H1 (cell line): ENCODE results near the gene NETO2. TPM values are rescaled to one million over a fixed set of nuclear protein-coding genes. Genes with fewer than 3 reads are reported as not detected.

Source experiments
- CTCF ChIA-PET: fragments of 300-600 bp; sonication (Branson Sonifier 250); formaldehyde crosslinking; loops from one replicate; lab custom pipeline; 2021; ENCODE audit not compliant: partially characterized antibody; lab: Charles Lee
- POLR2A ChIA-PET: fragments of 300-600 bp; sonication (Branson Sonifier 250); formaldehyde crosslinking; loops from one replicate; lab custom pipeline; 2021; ENCODE audit warnings: inconsistent platforms; ENCODE audit not compliant: partially characterized antibody; lab: Charles Lee
- DNase-seq, 2 experiments: peaks; one replicate each; pipeline versions ENCODE4 v3.0.0 to v3.0.0-alpha.2; 2010 to 2022; ENCODE audit warnings: low spot score in 2 of 2, low read depth in 1 of 2, mixed read lengths in 1 of 2
- FAIRE-seq: peaks from 2 replicates; lab custom pipeline; 2011; peaks lifted over from hg19 to GRCh38; lab: Jason Lieb, UNC
- H2AFZ ChIP-seq: 2 replicates; pipeline ENCODE4 v1.8.1; 2012; ENCODE audit warnings: low read length, inconsistent platforms
- H2AK5ac ChIP-seq: 2 replicates; pipeline ENCODE4 v1.6.1; 2013; ENCODE audit warnings: low read depth, low read length
- H2BK120ac ChIP-seq: replicated peaks from 2 replicates; pipeline ENCODE3; 2013; ENCODE audit warnings: low read depth, low read length, inconsistent platforms
- H2BK12ac ChIP-seq: 2 replicates; pipeline ENCODE4 v1.6.1; 2013; ENCODE audit warnings: low read depth, low read length
- H2BK15ac ChIP-seq: 2 replicates; pipeline ENCODE4 v1.6.1; 2013; ENCODE audit warnings: low read length
- H2BK20ac ChIP-seq: 2 replicates; pipeline ENCODE4 v1.6.1; 2013; ENCODE audit warnings: low read length
- H2BK5ac ChIP-seq: 2 replicates; pipeline ENCODE4 v1.6.1; 2013; ENCODE audit warnings: low read depth, low read length
- H3K14ac ChIP-seq: 2 replicates; pipeline ENCODE4 v1.6.1; 2013; ENCODE audit warnings: inconsistent platforms; ENCODE audit not compliant: insufficient read length
- H3K18ac ChIP-seq: 2 replicates; pipeline ENCODE4 v1.6.1; 2013; ENCODE audit warnings: low read length; ENCODE audit errors: extremely low read depth
- H3K23ac ChIP-seq: 2 replicates; pipeline ENCODE4 v1.6.1; 2013; ENCODE audit warnings: inconsistent platforms; ENCODE audit not compliant: insufficient read length
- H3K23me2 ChIP-seq: 2 replicates; pipeline ENCODE4 v1.6.1; 2013; ENCODE audit warnings: low read depth, low read length
- H3K27ac ChIP-seq: 2 replicates; pipeline ENCODE4 v1.6.1; 2011; ENCODE audit warnings: low read depth, low read length, inconsistent platforms
- H3K27me3 ChIP-seq, 4 experiments: replicated peaks in 1 of 4; 1 replicate in 1 of 4; 2 replicates in 3 of 4; pipeline versions ENCODE4 v1.6.1 to v1.8.1; 2011 to 2013; ENCODE audit warnings: low read length in 3 of 4, mild to moderate bottlenecking in 3 of 4, inconsistent platforms in 2 of 4, mixed read lengths in 2 of 4, moderate library complexity in 1 of 4; ENCODE audit not compliant: control insufficient read depth in 3 of 4, insufficient read depth in 3 of 4; ENCODE audit errors: extremely low read depth in 1 of 4
- H3K36me3 ChIP-seq, 4 experiments: 2 replicates each; pipeline versions ENCODE4 v1.6.1 to v1.8.1; 2011 to 2013; ENCODE audit warnings: mild to moderate bottlenecking in 4 of 4, low read length in 3 of 4, moderate library complexity in 2 of 4, control low read depth in 1 of 4, inconsistent platforms in 1 of 4; ENCODE audit not compliant: insufficient read depth in 4 of 4, control insufficient read depth in 2 of 4
- H3K4ac ChIP-seq: replicated peaks from 2 replicates; pipeline ENCODE3; 2013; ENCODE audit warnings: low read length, low read depth, mixed read lengths, inconsistent platforms; ENCODE audit not compliant: insufficient read length
- H3K4me1 ChIP-seq, 4 experiments: replicated peaks in 1 of 4; 1 replicate in 1 of 4; 2 replicates in 3 of 4; pipeline versions ENCODE4 v1.6.1 to v1.8.1; 2011 to 2013; ENCODE audit warnings: low read length in 3 of 4, inconsistent platforms in 2 of 4, mixed read lengths in 1 of 4; ENCODE audit not compliant: insufficient read depth in 4 of 4, control insufficient read depth in 3 of 4
- H3K4me2 ChIP-seq, 2 experiments: 2 replicates each; pipeline versions ENCODE4 v1.6.1 to v1.8.1; 2011 to 2013; ENCODE audit warnings: low read depth in 2 of 2, low read length in 2 of 2, control low read depth in 1 of 2, inconsistent platforms in 1 of 2, mild to moderate bottlenecking in 1 of 2; ENCODE audit not compliant: insufficient read depth in 1 of 2
- H3K4me3 ChIP-seq, 4 experiments: fragments of 200-600, 300-600 bp in 1 of 4; sonication (generic), shearing (Covaris generic), sonication (Bioruptor Twin) in 1 of 4; 2 replicates each; pipeline versions ENCODE4 v1.5.1 to v1.8.1; 2011 to 2016; ENCODE audit warnings: low read length in 4 of 4, low read depth in 3 of 4, control low read depth in 2 of 4, inconsistent platforms in 2 of 4, mild to moderate bottlenecking in 2 of 4, mixed read lengths in 1 of 4, moderate library complexity in 1 of 4; ENCODE audit not compliant: insufficient read depth in 2 of 4; ENCODE audit errors: extremely low read depth in 1 of 4
- H3K56ac ChIP-seq: replicated peaks from 2 replicates; pipeline ENCODE3; 2013; ENCODE audit warnings: low read depth, mild to moderate bottlenecking, mixed read lengths, low read length, inconsistent platforms; ENCODE audit not compliant: insufficient read length
- H3K79me1 ChIP-seq: 2 replicates; pipeline ENCODE4 v1.6.1; 2013; ENCODE audit warnings: low read depth, low read length, control low read depth
- H3K79me2 ChIP-seq, 2 experiments: 2 replicates each; pipeline versions ENCODE4 v1.6.1 to v1.8.1; 2012 to 2013; ENCODE audit warnings: low read length in 2 of 2, mild to moderate bottlenecking in 2 of 2, inconsistent platforms in 1 of 2; ENCODE audit not compliant: insufficient read depth in 2 of 2, control insufficient read depth in 1 of 2
- H3K9ac ChIP-seq, 4 experiments: replicated peaks in 1 of 4; 1 replicate in 1 of 4; 2 replicates in 3 of 4; pipeline versions ENCODE4 v1.6.1 to v1.8.1; 2011 to 2013; ENCODE audit warnings: low read depth in 3 of 4, low read length in 3 of 4, control low read depth in 2 of 4, mild to moderate bottlenecking in 2 of 4, moderate library complexity in 2 of 4, inconsistent platforms in 1 of 4; ENCODE audit errors: extremely low read depth in 1 of 4
- H3K9me3 ChIP-seq, 2 experiments: 2 replicates each; pipeline versions ENCODE4 v1.6.1 to v1.8.1; 2012 to 2013; ENCODE audit warnings: mild to moderate bottlenecking in 2 of 2, moderate library complexity in 2 of 2, control low read depth in 1 of 2, inconsistent platforms in 1 of 2, low read depth in 1 of 2, low read length in 1 of 2, mixed read lengths in 1 of 2; ENCODE audit not compliant: insufficient read depth in 2 of 2
- H4K20me1 ChIP-seq, 2 experiments: replicated peaks in 1 of 2; 2 replicates each; pipeline versions ENCODE3 to v1.8.1; 2011 to 2013; ENCODE audit warnings: inconsistent platforms in 2 of 2, low read length in 2 of 2, mild to moderate bottlenecking in 1 of 2; ENCODE audit not compliant: insufficient read depth in 2 of 2, control insufficient read depth in 1 of 2
- H4K5ac ChIP-seq: 2 replicates; pipeline ENCODE4 v1.6.1; 2013; ENCODE audit warnings: low read length, low read depth, mixed read lengths, inconsistent platforms; ENCODE audit not compliant: insufficient read length
- H4K8ac ChIP-seq: 2 replicates; pipeline ENCODE4 v1.8.0; 2013; ENCODE audit warnings: mild to moderate bottlenecking, moderate library complexity, low read length, inconsistent platforms; ENCODE audit not compliant: insufficient read depth; ENCODE audit errors: extremely low read depth
- H4K91ac ChIP-seq: replicated peaks from 2 replicates; pipeline ENCODE3; 2013; ENCODE audit warnings: low read length, mixed read lengths, inconsistent platforms; ENCODE audit not compliant: insufficient read length
- ASH2L ChIP-seq: fragments of 200-600, 300-600 bp; sonication (generic); IDR thresholded peaks from one replicate; pipeline ENCODE4 v1.7.1; 2017; ENCODE audit warnings: low read length
- BRCA1 ChIP-seq: IDR thresholded peaks from 2 replicates; pipeline ENCODE4 v1.6.1; 2012; ENCODE audit warnings: low read depth, low read length, improper control_type of control experiment
- EGR1 ChIP-seq: IDR thresholded peaks from 2 replicates; pipeline ENCODE4 v1.6.1; 2011; ENCODE audit warnings: low read depth, low read length, borderline replicate concordance
- EZH2 ChIP-seq: fragments of 200-600 bp; sonication (generic); IDR thresholded peaks from 2 replicates; pipeline ENCODE4 v1.7.1; 2012; ENCODE audit warnings: low read depth, mild to moderate bottlenecking, moderate library complexity, low read length, inconsistent platforms; ENCODE audit not compliant: severe bottlenecking
- GTF2F1 ChIP-seq: IDR thresholded peaks from 2 replicates; pipeline ENCODE4 v1.6.1; 2012; ENCODE audit warnings: low read depth, low read length, improper control_type of control experiment, borderline replicate concordance
- HDAC2 ChIP-seq, 2 experiments: fragments of 300-600 bp in 1 of 2; sonication (generic) in 1 of 2; IDR thresholded peaks; 2 replicates each; pipeline ENCODE4 v1.6.1; 2011 to 2012; ENCODE audit warnings: low read depth in 2 of 2, low read length in 2 of 2, mild to moderate bottlenecking in 2 of 2, moderate library complexity in 2 of 2, borderline replicate concordance in 1 of 2, inconsistent platforms in 1 of 2
- POLR2A ChIP-seq, 2 experiments: IDR thresholded peaks; 1 replicate in 1 of 2; 2 replicates in 1 of 2; pipeline ENCODE4 v1.6.1; 2011; ENCODE audit warnings: low read depth in 2 of 2, low read length in 2 of 2, mild to moderate bottlenecking in 2 of 2; ENCODE audit errors: control extremely low read depth in 1 of 2
- RAD21 ChIP-seq, 2 experiments: IDR thresholded peaks in 1 of 2; conservative IDR thresholded peaks in 1 of 2; 2 replicates each; pipeline ENCODE4 v1.6.1; 2011; ENCODE audit warnings: low read depth in 2 of 2, low read length in 2 of 2, improper control_type of control experiment in 1 of 2, inconsistent platforms in 1 of 2, mild to moderate bottlenecking in 1 of 2, moderate library complexity in 1 of 2
- SUZ12 ChIP-seq: fragments of 200-600 bp; sonication (generic); IDR thresholded peaks from 2 replicates; pipeline ENCODE4 v1.6.1; 2012; ENCODE audit warnings: mild to moderate bottlenecking, inconsistent platforms, low read length, moderate library complexity, mixed read lengths
- TCF12 ChIP-seq: IDR thresholded peaks from 2 replicates; pipeline ENCODE4 v1.6.1; 2011; ENCODE audit warnings: low read depth, mild to moderate bottlenecking, low read length
- WGBS, 2 experiments: shearing (Covaris generic) in 1 of 2; methylation state at CpG; one replicate each; pipeline versions ENCODE4 v1.1.6 to v1.1.7; 2013 to 2015; ENCODE audit warnings: low lambda C conversion rate in 2 of 2, mixed read lengths in 2 of 2, inconsistent platforms in 1 of 2, low coverage in 1 of 2, missing lambda C conversion rate in 1 of 2; ENCODE audit not compliant: insufficient replicate concordance in 2 of 2, insufficient coverage in 1 of 2, insufficient read length in 1 of 2; ENCODE audit errors: extremely low coverage in 1 of 2, missing lambda C conversion rate in 1 of 2; 5-methylcytosine and 5-hydroxymethylcytosine counted together
- polyA plus RNA-seq, 7 experiments: library from polyadenylated mRNA; depleted of rRNA in 3 of 7; stranded (reverse) in 5 of 7; unstranded in 2 of 7; fragments of >200 nt in 5 of 7; fragments of 200-250 nt in 2 of 7; gene quantifications; 1 replicate in 5 of 7; 2 replicates in 1 of 7; 4 replicates in 1 of 7; pipeline versions ENCODE4 v1.2.1 to v1.2.3, GENCODE V29; 2011 to 2013; ENCODE audit warnings: missing spikeins in 2 of 7, mixed read lengths in 2 of 7
- total RNA-seq: library from RNA; stranded (reverse); fragmentation: NEBNext Ultra II Directional; extraction: Animal tissue kit (Norgen Biotek cat#: 25700); gene quantifications from 2 replicates; pipeline ENCODE4 v1.2.1, GENCODE V29; 2021

The NETO2 gene
- total and polyA plus RNA-seq, 2 of the 8 experiments (the other 6 are each of a cell fraction or from before 2014, with no cell fraction given) = 9.4 to 12.5 TPM

DNA sequence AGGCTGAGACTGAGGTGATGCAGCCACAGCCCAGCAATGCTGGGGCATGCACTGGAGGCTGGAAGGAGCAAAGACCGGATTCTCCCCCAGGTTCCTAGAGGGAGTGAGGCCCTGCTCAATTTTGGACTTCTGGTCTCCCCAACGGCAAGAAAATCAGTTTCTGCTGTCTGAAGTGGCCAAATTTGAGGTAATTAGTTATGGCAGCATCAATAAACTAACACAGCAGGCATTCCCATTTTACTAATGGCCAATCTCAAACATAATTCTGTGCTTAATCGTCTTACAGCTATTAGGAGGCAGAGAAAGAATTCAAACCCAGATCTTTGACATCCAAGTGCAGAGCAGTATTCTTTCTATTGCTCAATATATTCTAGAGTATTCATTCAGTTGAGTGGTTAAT is 16.2 kb downstream of the NETO2 start:
- no peak overlapping the region for H3K27ac ChIP-seq
- no peak overlapping the region for H4K8ac ChIP-seq
- H2AFZ ChIP-seq = no peak overlapping the region
- FAIRE-seq = no peak
- H2BK20ac ChIP-seq = no peak overlapping the region
- no peaks in the 10 kb centered on the region for H3K79me1 ChIP-seq
- peaks cover 0 to 3% (median 0%) of the 10 kb centered on the region in 4 experiments; a peak in 3 of 7 replicates for H3K4me1 ChIP-seq
- WGBS, 2 experiments = 90% methylated on average over 3 of the region's 3 CpGs; no CpG with 5 or more reads in 1 of the 2 experiments
- H3K79me2 ChIP-seq = no peaks in the 10 kb centered on the region; a peak in 1 of 4 replicates
- no peak overlapping the region for H3K9ac ChIP-seq
- POLR2A ChIA-PET = no interaction called here
- no peak overlapping the region for H3K14ac ChIP-seq
- no peak overlapping the region for H3K23ac ChIP-seq
- CTCF ChIA-PET = interaction anchor here (1.2 kb wide), 1 partner anchor 89 kb away, joined by 3 read pairs; no protein-coding TSS in a partner anchor
- no peaks in the 10 kb centered on the region for H3K23me2 ChIP-seq
- no peaks in the 10 kb centered on the region for H3K36me3 ChIP-seq
- H2BK120ac ChIP-seq = no peak overlapping the region
- DNase-seq = no peak
- H4K91ac ChIP-seq = no peak overlapping the region
- no peak overlapping the region for H2BK12ac ChIP-seq
- H3K9me3 ChIP-seq = no peaks in the 10 kb centered on the region
- H2BK5ac ChIP-seq = no peak overlapping the region
- H4K20me1 ChIP-seq = peaks cover 0 to under 1% of the 10 kb centered on the region in 2 experiments
- H4K5ac ChIP-seq = no peak overlapping the region
- H3K4me2 ChIP-seq = no peak overlapping the region
- H3K56ac ChIP-seq = no peak overlapping the region
- H2AK5ac ChIP-seq = no peak overlapping the region
- no peaks in the 10 kb centered on the region for H3K27me3 ChIP-seq
- no peak overlapping the region for H3K18ac ChIP-seq
- H3K4ac ChIP-seq = no peak overlapping the region
- no peak overlapping the region for H3K4me3 ChIP-seq
- no peak overlapping the region for H2BK15ac ChIP-seq
- no peak for TF ChIP-seq EGR1
- TF ChIP-seq EZH2 = no peak
- TF ChIP-seq GTF2F1 = no peak
- no peak for TF ChIP-seq POLR2A (IDR thresholded peaks at IDR 0.05; ENCODE audit: control extremely low read depth in 1 of 2, low read depth in 2 of 2, low read length in 2 of 2)
- TF ChIP-seq RAD21 (IDR thresholded peaks at IDR 0.05 in 1 of 2, conservative IDR thresholded peaks at IDR 0.05 in 1 of 2; ENCODE audit: low read depth in 2 of 2, low read length in 2 of 2) = no peak
- TF ChIP-seq TCF12 = no peak
- no peak for TF ChIP-seq BRCA1
- TF ChIP-seq SUZ12 = no peak
- TF ChIP-seq HDAC2 (IDR thresholded peaks at IDR 0.05; ENCODE audit: borderline replicate concordance in 1 of 2, low read depth in 2 of 2, low read length in 2 of 2) = no peak
- TF ChIP-seq ASH2L = no peak
